K562 treated with DMSO at 1 percent for 48 hours (cell line): ENCODE measurements around the gene SMC2. TPM values are rescaled to one million over a fixed set of nuclear protein-coding genes. Genes with fewer than 3 reads are reported as not detected.

Source experiments
- total RNA-seq: library from RNA; unstranded; fragments of 300-600 nt; gene quantifications from 2 replicates; pipeline ENCODE4 v1.2.3, GENCODE V29; 2022; ENCODE audit warnings: low replicate concordance; ENCODE audit errors: extremely low read depth

SMC2 gene
- not detected in 2 replicates for total RNA-seq

GRCh38 chr9:104093647-104094533 is at the start of gene SMC2:
Gene SMC2, plus strand, starts transcription at chr9:104094309. Its CDS starts 1,076 bp downstream, at chr9:104095385.

